GM21528 (cell line): Measurements from ENCODE around the gene ORMDL3.
"Not testable (repeated sequence)": the region's sequence is repeated elsewhere in the genome, so short reads cannot be mapped to it uniquely, and the experiment has no call there.

ENCODE experiments used
- ATAC-seq: cut with Tn5 transposase; IDR thresholded peaks from one replicate; pipeline ENCODE4 v1.9.1; 2021; ENCODE audit warnings: mild to moderate bottlenecking, moderate library complexity; ENCODE audit not compliant: unreplicated experiment, low FRiP score

Gene ORMDL3

GRCh38 chr17:39950871-39951348 is 23.5 kb upstream of the ORMDL3 start:
- no peak for ATAC-seq

- no peak for ATAC-seq
Measured at GRCh38 chr17:39949028-39949427, 21.6 kb upstream of the ORMDL3 start.

GRCh38 chr17:39948489-39948828 is 21.1 kb upstream of the ORMDL3 start:
- ATAC-seq, result not testable (repeated sequence)

- ATAC-seq, result no peak
Measured at GRCh38 chr17:39946551-39947330, 19.3 kb upstream of the ORMDL3 start.

- no peak for ATAC-seq
Measured at GRCh38 chr17:39944393-39944711, 17.0 kb upstream of the ORMDL3 start.

- no peak for ATAC-seq
Measured at GRCh38 chr17:39943702-39944392, 16.4 kb upstream of the ORMDL3 start.

- ATAC-seq, result no peak
Measured at GRCh38 chr17:39939588-39940419, 12.4 kb upstream of the ORMDL3 start.

GRCh38 chr17:39939106-39939505 is 11.7 kb upstream of the ORMDL3 start:
- ATAC-seq, result no peak

GRCh38 chr17:39938140-39938869 is 10.9 kb upstream of the ORMDL3 start:
- no peak for ATAC-seq

- no peak for ATAC-seq
Measured at GRCh38 chr17:39937447-39937846, 10.0 kb upstream of the ORMDL3 start.

- no peak for ATAC-seq
Measured at GRCh38 chr17:39935909-39936308, 8.5 kb upstream of the ORMDL3 start.

- ATAC-seq, result no peak
Measured at GRCh38 chr17:39934324-39934723, 6.9 kb upstream of the ORMDL3 start.

- no peak for ATAC-seq
Measured at GRCh38 chr17:39933912-39934311, 6.5 kb upstream of the ORMDL3 start.

GRCh38 chr17:39929646-39930407 is 2.4 kb upstream of the ORMDL3 start:
- ATAC-seq, result no peak

GRCh38 chr17:39928858-39929645 is 1.7 kb upstream of the ORMDL3 start:
- no peak for ATAC-seq

- peak; percentile 16 for ATAC-seq
Measured at GRCh38 chr17:39927929-39928857, 792 bp upstream of the ORMDL3 start.

GRCh38 chr17:39926588-39927100 is 757 bp downstream of the ORMDL3 start:
- peak; percentile 10 for ATAC-seq

GRCh38 chr17:39926135-39926587 is 1.2 kb downstream of the ORMDL3 start:
- ATAC-seq, result no peak
